NCI-H446 (cell line): ENCODE results near the gene LCN10.

Source experiments
- DNase-seq, 2 experiments: peaks; one replicate each; lab custom pipeline; 2025; lab: John Stamatoyannopoulos, UW

LCN10 gene

GRCh38 chr9:136738960-136739359 is 3.8 kb downstream of the LCN10 start:
- no peak for DNase-seq

- no peak for DNase-seq
These were observed 6.8 kb downstream of the LCN10 start for GRCh38 chr9:136735812-136736480.

GRCh38 chr9:136734837-136735496 is 7.8 kb downstream of the LCN10 start:
- DNase-seq: no peak

GRCh38 chr9:136733611-136734010 is 9.1 kb downstream of the LCN10 start:
- DNase-seq: no peak

- DNase-seq: no peak
These were observed 10.1 kb downstream of the LCN10 start for GRCh38 chr9:136732444-136733178.

GRCh38 chr9:136729926-136730325 is 12.8 kb downstream of the LCN10 start:
- no peak for DNase-seq

- DNase-seq: peak in 1 of 2 experiments; percentile 8
These were observed 13.6 kb downstream of the LCN10 start for GRCh38 chr9:136729144-136729543.

GRCh38 chr9:136728548-136729123 is 14.1 kb downstream of the LCN10 start:
- DNase-seq: no peak

- peak; percentile 32 to 84 for DNase-seq
These were observed 14.6 kb downstream of the LCN10 start for GRCh38 chr9:136728080-136728547.

GRCh38 chr9:136726631-136727191 is 16.0 kb downstream of the LCN10 start:
- DNase-seq: no peak

GRCh38 chr9:136726118-136726517 is 16.6 kb downstream of the LCN10 start:
- no peak for DNase-seq

- no peak for DNase-seq
These were observed 17.1 kb downstream of the LCN10 start for GRCh38 chr9:136725612-136726011.

- DNase-seq: no peak
These were observed 18.0 kb downstream of the LCN10 start for GRCh38 chr9:136724772-136725171.

- DNase-seq: no peak
These were observed 18.8 kb downstream of the LCN10 start for GRCh38 chr9:136723989-136724388.

- DNase-seq: no peak
These were observed 19.3 kb downstream of the LCN10 start for GRCh38 chr9:136723362-136723976.

- DNase-seq: no peak
These were observed 19.8 kb downstream of the LCN10 start for GRCh38 chr9:136722969-136723356.

- DNase-seq: no peak
These were observed 20.4 kb downstream of the LCN10 start for GRCh38 chr9:136722093-136722968.

- no peak for DNase-seq
These were observed 21.2 kb downstream of the LCN10 start for GRCh38 chr9:136721339-136722092.

GRCh38 chr9:136720898-136721338 is 21.8 kb downstream of the LCN10 start:
- DNase-seq: no peak
